HEK293 (cell line): ENCODE data around the gene SERPINA6.

Experiments used
- CTCF ChIA-PET: fragments of 350-600 bp; formaldehyde crosslinking; extraction: SDS; loops from one replicate; lab custom pipeline; 2021; ENCODE audit warnings: antibody characterized with exemption; lab: Yijun Ruan, JAX
- POLR2A ChIA-PET: fragments of 300-600 bp; formaldehyde crosslinking; extraction: SDS; loops from one replicate; lab custom pipeline; 2020; ENCODE audit warnings: antibody characterized with exemption, inconsistent platforms; lab: Yijun Ruan, JAX
- H3K27ac ChIP-seq: fragments of 200-500 bp; sonication (Bioruptor generic); 2 replicates; pipeline ENCODE4 v1.5.1; 2014; ENCODE audit warnings: low read depth, low read length, control low read depth, inconsistent platforms; ENCODE audit errors: extremely low read depth
- H3K36me3 ChIP-seq, 2 experiments: fragments of 200-500 bp in 1 of 2; sonication (Bioruptor generic) in 1 of 2; 1 replicate in 1 of 2; 2 replicates in 1 of 2; pipeline ENCODE4 v1.5.1; 2014 to 2017; ENCODE audit warnings: inconsistent platforms in 2 of 2, low read length in 2 of 2; ENCODE audit not compliant: control insufficient read depth in 2 of 2, insufficient read depth in 1 of 2
- H3K4me1 ChIP-seq: fragments of 200-500 bp; sonication (Bioruptor generic); 2 replicates; pipeline ENCODE4 v1.5.1; 2014; ENCODE audit warnings: mild to moderate bottlenecking, low read length, inconsistent platforms; ENCODE audit not compliant: control insufficient read depth, insufficient read depth
- H3K4me3 ChIP-seq: 2 replicates; pipeline ENCODE4 v1.5.1; 2011; ENCODE audit warnings: low read depth, mild to moderate bottlenecking, control low read depth, low read length, moderate library complexity
- H3K9me3 ChIP-seq: fragments of 200-500 bp; sonication (Bioruptor generic); 2 replicates; pipeline ENCODE4 v1.5.1; 2014; ENCODE audit warnings: low read depth, low read length, inconsistent platforms; ENCODE audit not compliant: control insufficient read depth, insufficient read depth
- BCL11B ChIP-seq: fragments of 450-650 bp; formaldehyde crosslinking; IDR thresholded peaks from 2 replicates; pipeline ENCODE4 v1.5.1; 2016; ENCODE audit warnings: low read depth, missing biosample characterization, missing genetic modification characterization
- GFI1B ChIP-seq: fragments of 450-650 bp; formaldehyde crosslinking; IDR thresholded peaks from 2 replicates; pipeline ENCODE4 v1.5.1; 2016; ENCODE audit warnings: missing biosample characterization, missing genetic modification characterization
- HOXD13 ChIP-seq: sonication (generic); formaldehyde crosslinking; IDR thresholded peaks from 2 replicates; pipeline ENCODE4 v1.8.0; 2022; ENCODE audit warnings: missing genetic modification reagents, borderline replicate concordance
- KLF16 ChIP-seq: fragments of 450-650 bp; formaldehyde crosslinking; IDR thresholded peaks from 2 replicates; pipeline ENCODE4 v1.5.1; 2017; ENCODE audit warnings: missing biosample characterization, missing genetic modification characterization
- REPIN1 ChIP-seq: fragments of 450-650 bp; formaldehyde crosslinking; IDR thresholded peaks from 2 replicates; pipeline ENCODE4 v1.5.1; 2017; ENCODE audit warnings: missing biosample characterization, missing genetic modification characterization, low read depth
- ZBTB20 ChIP-seq: fragments of 450-650 bp; formaldehyde crosslinking; IDR thresholded peaks from 2 replicates; pipeline ENCODE4 v1.5.1; 2016; ENCODE audit warnings: missing biosample characterization, missing genetic modification characterization
- ZNF350 ChIP-seq: fragments of 450-650 bp; formaldehyde crosslinking; IDR thresholded peaks from 2 replicates; pipeline ENCODE4 v1.5.0; 2017; ENCODE audit warnings: missing biosample characterization, mild to moderate bottlenecking, missing genetic modification characterization
- ZNF37A ChIP-seq: fragments of 450-650 bp; IDR thresholded peaks from 2 replicates; pipeline ENCODE4 v1.5.1; 2018; ENCODE audit warnings: missing biosample characterization, missing genetic modification characterization
- ZNF426 ChIP-seq: fragments of 450-650 bp; formaldehyde crosslinking; IDR thresholded peaks from 2 replicates; pipeline ENCODE4 v1.5.1; 2017; ENCODE audit warnings: missing biosample characterization, missing genetic modification characterization, mild to moderate bottlenecking, inconsistent platforms, moderate library complexity
- ZNF654 ChIP-seq: fragments of 450-650 bp; formaldehyde crosslinking; IDR thresholded peaks from 2 replicates; pipeline ENCODE4 v1.5.1; 2016; ENCODE audit warnings: low read depth, missing biosample characterization, missing genetic modification characterization
- ZNF670 ChIP-seq: fragments of 450-650 bp; formaldehyde crosslinking; IDR thresholded peaks from 2 replicates; pipeline ENCODE4 v1.5.1; 2016; ENCODE audit warnings: missing biosample characterization, missing genetic modification characterization, low read depth
- ZNF76 ChIP-seq: fragments of 450-650 bp; formaldehyde crosslinking; IDR thresholded peaks from 2 replicates; pipeline ENCODE4; 2016; ENCODE audit warnings: low read depth, missing biosample characterization, missing genetic modification characterization, borderline replicate concordance
- ZNF792 ChIP-seq: fragments of 450-650 bp; formaldehyde crosslinking; IDR thresholded peaks from 2 replicates; pipeline ENCODE4 v1.5.1; 2016; ENCODE audit warnings: missing biosample characterization, missing genetic modification characterization
- ZNF830 ChIP-seq: fragments of 450-650 bp; IDR thresholded peaks from 2 replicates; pipeline ENCODE4 v1.5.0; 2018; ENCODE audit warnings: missing biosample characterization, missing genetic modification characterization, low read depth, mild to moderate bottlenecking, moderate library complexity
- ZNF843 ChIP-seq: fragments of 450-650 bp; formaldehyde crosslinking; IDR thresholded peaks from 2 replicates; pipeline ENCODE4 v1.5.1; 2016; ENCODE audit warnings: missing biosample characterization, missing genetic modification characterization
- TF ChIP-seq, protein P1 (sequence below): fragments of 450-650 bp; formaldehyde crosslinking; IDR thresholded peaks from 2 replicates; pipeline ENCODE4 v1.5.1; 2016; ENCODE audit warnings: missing biosample characterization, missing genetic modification characterization
- TF ChIP-seq, protein P2 (sequence below): fragments of 450-650 bp; formaldehyde crosslinking; IDR thresholded peaks from 2 replicates; pipeline ENCODE4 v1.5.1; 2016; ENCODE audit warnings: missing biosample characterization, missing genetic modification characterization, low read depth
- TF ChIP-seq, protein P3 (sequence below): fragments of 450-650 bp; formaldehyde crosslinking; IDR thresholded peaks from 2 replicates; pipeline ENCODE4; 2016; ENCODE audit warnings: missing biosample characterization, missing genetic modification characterization
- TF ChIP-seq, protein P4 (sequence below): IDR thresholded peaks from 2 replicates; pipeline ENCODE4 v1.6.1; 2011; ENCODE audit warnings: mild to moderate bottlenecking, low read depth, low read length, borderline replicate concordance

Gene SERPINA6

DNA sequence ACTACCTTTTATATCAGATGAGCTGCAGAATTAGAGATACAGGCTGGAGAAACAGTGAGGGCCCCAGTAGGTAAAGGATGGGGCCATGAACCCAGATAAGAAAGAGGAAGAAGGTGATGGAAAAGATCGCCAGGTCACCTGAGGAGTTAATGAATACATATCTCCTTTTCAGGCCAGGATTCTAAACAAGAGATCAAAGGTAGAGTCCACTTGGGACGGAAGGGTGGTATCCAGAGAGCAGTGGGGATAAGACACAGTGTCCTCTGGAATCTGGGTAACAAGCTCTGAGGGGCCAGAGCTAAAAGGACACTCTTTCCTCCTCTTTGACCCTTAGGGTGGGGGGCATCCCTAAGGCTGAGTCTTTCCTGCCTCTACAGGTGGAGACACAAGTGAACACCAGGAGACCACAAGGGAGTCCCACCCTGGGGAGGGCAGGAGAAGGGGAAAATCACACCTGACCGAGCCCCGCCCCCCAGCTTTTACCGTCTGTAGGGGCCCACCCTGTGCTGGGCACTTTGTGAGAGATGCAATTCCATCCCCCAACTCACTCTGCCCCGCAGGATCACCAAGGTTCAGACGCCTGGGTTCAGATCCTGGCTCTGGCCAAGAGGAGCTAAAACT lies 37.9 kb upstream of the SERPINA6 start:
- ChIA-PET POLR2A (no interaction called here), CTCF (no interaction called here)
- no peaks in the 10 kb centered on the region for H3K36me3 ChIP-seq
- H3K4me1 ChIP-seq, result no peaks in the 10 kb centered on the region
- TF ChIP-seq ZNF426 (tag by site-specific recombination) (no peak), ZNF670 (tag by site-specific recombination) (no peak), ZNF830 (tag by site-specific recombination) (no peak), ZNF37A (no peak), ZNF350 (tag by site-specific recombination) (no peak)
- TF ChIP-seq, protein P1, sequence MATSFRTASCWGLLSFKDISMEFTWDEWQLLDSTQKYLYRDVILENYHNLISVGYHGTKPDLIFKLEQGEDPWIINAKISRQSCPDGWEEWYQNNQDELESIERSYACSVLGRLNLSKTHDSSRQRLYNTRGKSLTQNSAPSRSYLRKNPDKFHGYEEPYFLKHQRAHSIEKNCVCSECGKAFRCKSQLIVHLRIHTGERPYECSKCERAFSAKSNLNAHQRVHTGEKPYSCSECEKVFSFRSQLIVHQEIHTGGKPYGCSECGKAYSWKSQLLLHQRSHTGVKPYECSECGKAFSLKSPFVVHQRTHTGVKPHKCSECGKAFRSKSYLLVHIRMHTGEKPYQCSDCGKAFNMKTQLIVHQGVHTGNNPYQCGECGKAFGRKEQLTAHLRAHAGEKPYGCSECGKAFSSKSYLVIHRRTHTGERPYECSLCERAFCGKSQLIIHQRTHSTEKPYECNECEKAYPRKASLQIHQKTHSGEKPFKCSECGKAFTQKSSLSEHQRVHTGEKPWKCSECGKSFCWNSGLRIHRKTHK, result no peak
- TF ChIP-seq, protein P2, sequence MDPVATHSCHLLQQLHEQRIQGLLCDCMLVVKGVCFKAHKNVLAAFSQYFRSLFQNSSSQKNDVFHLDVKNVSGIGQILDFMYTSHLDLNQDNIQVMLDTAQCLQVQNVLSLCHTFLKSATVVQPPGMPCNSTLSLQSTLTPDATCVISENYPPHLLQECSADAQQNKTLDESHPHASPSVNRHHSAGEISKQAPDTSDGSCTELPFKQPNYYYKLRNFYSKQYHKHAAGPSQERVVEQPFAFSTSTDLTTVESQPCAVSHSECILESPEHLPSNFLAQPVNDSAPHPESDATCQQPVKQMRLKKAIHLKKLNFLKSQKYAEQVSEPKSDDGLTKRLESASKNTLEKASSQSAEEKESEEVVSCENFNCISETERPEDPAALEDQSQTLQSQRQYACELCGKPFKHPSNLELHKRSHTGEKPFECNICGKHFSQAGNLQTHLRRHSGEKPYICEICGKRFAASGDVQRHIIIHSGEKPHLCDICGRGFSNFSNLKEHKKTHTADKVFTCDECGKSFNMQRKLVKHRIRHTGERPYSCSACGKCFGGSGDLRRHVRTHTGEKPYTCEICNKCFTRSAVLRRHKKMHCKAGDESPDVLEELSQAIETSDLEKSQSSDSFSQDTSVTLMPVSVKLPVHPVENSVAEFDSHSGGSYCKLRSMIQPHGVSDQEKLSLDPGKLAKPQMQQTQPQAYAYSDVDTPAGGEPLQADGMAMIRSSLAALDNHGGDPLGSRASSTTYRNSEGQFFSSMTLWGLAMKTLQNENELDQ (tag by site-specific recombination), result no peak
- H3K9me3 ChIP-seq, result no peaks in the 10 kb centered on the region
- no peak overlapping the region for H3K27ac ChIP-seq
- H3K4me3 ChIP-seq, result no peak overlapping the region

DNA sequence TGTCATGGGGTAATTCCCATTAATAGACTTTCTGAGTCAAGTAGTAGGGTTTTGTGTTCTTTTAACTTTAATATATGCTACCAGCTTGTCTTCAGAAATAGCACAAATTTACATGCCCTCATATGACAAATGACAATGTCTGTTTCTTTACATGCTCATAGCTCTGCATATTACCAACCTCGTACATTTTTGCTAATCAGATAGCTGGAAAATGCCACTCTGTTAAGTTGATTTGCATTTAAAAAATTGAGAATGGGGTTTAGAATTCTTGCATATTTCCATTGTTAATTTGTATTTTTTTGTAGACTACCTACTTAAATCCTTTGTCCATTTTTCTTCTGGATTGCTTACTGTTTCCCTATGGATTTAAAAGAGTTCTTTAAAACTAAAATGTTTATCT lies 34.0 kb upstream of the SERPINA6 start:
- TF ChIP-seq HOXD13 (CRISPR knock-in tag), result no peak
- no peak for TF ChIP-seq REPIN1
- no peak for TF ChIP-seq ZNF76 (tag by site-specific recombination)
- no peak for TF ChIP-seq ZNF792 (tag by site-specific recombination)
- TF ChIP-seq GFI1B (tag by site-specific recombination), result no peak
- TF ChIP-seq, protein P3, sequence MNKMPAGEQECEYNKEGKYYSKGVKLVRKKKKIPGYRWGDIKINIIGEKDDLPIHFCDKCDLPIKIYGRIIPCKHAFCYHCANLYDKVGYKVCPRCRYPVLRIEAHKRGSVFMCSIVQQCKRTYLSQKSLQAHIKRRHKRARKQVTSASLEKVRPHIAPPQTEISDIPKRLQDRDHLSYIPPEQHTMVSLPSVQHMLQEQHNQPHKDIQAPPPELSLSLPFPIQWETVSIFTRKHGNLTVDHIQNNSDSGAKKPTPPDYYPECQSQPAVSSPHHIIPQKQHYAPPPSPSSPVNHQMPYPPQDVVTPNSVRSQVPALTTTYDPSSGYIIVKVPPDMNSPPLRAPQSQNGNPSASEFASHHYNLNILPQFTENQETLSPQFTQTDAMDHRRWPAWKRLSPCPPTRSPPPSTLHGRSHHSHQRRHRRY (tag by site-specific recombination), result no peak
- TF ChIP-seq ZNF843 (tag by site-specific recombination), result no peak
- TF ChIP-seq KLF16 (tag by site-specific recombination), result no peak
- TF ChIP-seq BCL11B (tag by site-specific recombination), result no peak
- no peak for TF ChIP-seq ZBTB20
- TF ChIP-seq ZNF654 (tag by site-specific recombination), result no peak
- TF ChIP-seq, protein P4, sequence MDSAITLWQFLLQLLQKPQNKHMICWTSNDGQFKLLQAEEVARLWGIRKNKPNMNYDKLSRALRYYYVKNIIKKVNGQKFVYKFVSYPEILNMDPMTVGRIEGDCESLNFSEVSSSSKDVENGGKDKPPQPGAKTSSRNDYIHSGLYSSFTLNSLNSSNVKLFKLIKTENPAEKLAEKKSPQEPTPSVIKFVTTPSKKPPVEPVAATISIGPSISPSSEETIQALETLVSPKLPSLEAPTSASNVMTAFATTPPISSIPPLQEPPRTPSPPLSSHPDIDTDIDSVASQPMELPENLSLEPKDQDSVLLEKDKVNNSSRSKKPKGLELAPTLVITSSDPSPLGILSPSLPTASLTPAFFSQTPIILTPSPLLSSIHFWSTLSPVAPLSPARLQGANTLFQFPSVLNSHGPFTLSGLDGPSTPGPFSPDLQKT, result no peak
- H3K27ac ChIP-seq, result no peak overlapping the region

More for the DNA sequence above, 34.0 kb upstream of the SERPINA6 start:
- H3K4me1 ChIP-seq, result no peaks in the 10 kb centered on the region
- CTCF ChIA-PET, result no interaction called here
- no peak overlapping the region for H3K4me3 ChIP-seq
- POLR2A ChIA-PET, result no interaction called here
- no peaks in the 10 kb centered on the region for H3K9me3 ChIP-seq
- H3K36me3 ChIP-seq, result no peaks in the 10 kb centered on the region
